ENCODE measurements around the gene LMAN1. TPM values are rescaled to one million over a fixed set of nuclear protein-coding genes. Genes with fewer than 3 reads are reported as not detected.

LMAN1 gene
- total and polyA plus RNA-seq, 2 experiments from 2014 or later = 127 to 193 TPM

DNA sequence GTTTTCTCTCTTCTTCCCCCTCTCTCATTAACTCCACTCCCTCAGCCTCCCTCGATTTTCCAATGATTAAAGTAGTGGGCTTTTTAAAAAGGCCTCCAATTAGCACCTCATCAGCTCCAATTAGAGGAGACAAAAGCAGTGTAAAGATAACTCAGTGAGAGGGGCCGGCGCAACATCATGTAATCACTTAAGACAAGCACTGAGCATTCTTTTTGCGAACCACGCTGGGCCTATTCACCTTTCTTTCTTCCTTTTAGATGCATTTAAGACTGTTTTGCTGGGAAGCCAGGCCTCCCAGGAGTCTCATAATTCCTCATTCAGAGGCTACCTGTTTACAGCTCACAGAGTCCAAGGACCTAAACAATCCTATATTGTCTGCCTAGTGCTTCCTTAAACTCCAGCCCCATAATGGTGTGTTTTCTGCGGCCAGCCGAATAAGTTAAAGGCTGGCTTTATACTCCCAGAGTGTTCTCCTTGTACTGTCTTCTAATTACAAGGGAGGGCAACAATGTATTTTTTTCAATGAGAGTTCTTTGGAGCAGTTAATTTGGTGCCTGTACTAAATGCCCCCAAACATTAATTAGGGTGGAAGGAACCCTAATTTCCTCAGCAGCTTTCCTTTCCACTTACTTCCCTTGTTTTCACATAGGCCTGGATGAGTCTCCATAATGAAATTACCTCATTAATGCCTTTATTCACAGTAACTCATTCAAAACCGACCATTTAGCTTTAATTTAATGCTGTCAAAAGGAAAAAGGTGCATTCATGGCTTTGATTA lies 28.0 kb upstream of the LMAN1 start:
- DNase-seq = no peak
- Histone ChIP-seq H2AFZ (no peak overlapping the region), H3K4me3 (no peak overlapping the region), H3K9me2 (ENCODE audit: insufficient read depth) (no peaks in the 10 kb centered on the region), H3K4me2 (ENCODE audit: unreplicated experiment) (no peak overlapping the region), H3K9ac (no peak overlapping the region), H3K36me3 (ENCODE audit: low read depth) (no peaks in the 10 kb centered on the region), H3K27ac (no peak overlapping the region), H3K4me1 (ENCODE audit: insufficient read depth) (peaks cover 5% of the 10 kb centered on the region; the same call in 1 of the 2 replicates), H3K27me3 (replicated peaks; ENCODE audit: insufficient read depth) (no peaks in the 10 kb centered on the region), H4K20me1 (ENCODE audit: insufficient read depth) (no peaks in the 10 kb centered on the region), H3F3A (ENCODE audit: insufficient read depth) (no peaks in the 10 kb centered on the region), H3K79me2 (ENCODE audit: insufficient read depth) (no peaks in the 10 kb centered on the region), H3K9me3 (ENCODE audit: low read depth) (no peaks in the 10 kb centered on the region)
- no peak for TF ChIP-seq EZH2 (IDR thresholded peaks at IDR 0.05; ENCODE audit: insufficient read depth, poor library complexity, severe bottlenecking)
- no peak for TF ChIP-seq EZH2phosphoT487 (IDR thresholded peaks at IDR 0.05; ENCODE audit: insufficient read depth, low read depth)
- in situ Hi-C loops (cut with MboI) = no loop called here
- WGBS, 2 experiments (ENCODE audit: low coverage in 1 of 2, low lambda C conversion rate in 2 of 2, missing lambda C conversion rate in 2 of 2) = 90 to 91% methylated on average over 8 of the region's 8 CpGs

DNA sequence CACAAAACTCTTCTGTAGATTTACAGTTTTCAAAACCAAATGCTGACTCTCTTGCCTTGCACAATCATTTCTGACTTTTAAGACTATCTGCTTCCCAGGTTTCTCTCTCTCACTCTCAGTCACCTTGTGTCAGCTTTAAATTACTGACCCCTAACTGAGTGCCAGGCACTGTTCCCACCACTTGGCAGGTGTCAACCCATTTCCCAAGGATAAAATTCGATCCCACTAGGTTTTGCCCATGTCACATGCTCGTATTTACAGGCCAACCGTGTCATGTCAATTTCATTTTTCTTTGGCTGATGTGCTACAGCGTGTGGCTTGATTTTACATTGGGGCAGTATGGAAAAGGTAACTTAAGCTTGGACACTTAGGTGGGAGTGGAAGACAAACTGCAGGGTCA lies 26.1 kb upstream of the LMAN1 start:
- TF ChIP-seq EZH2 (IDR thresholded peaks at IDR 0.05; ENCODE audit: insufficient read depth, poor library complexity, severe bottlenecking) = no peak
- no peak for TF ChIP-seq EZH2phosphoT487 (IDR thresholded peaks at IDR 0.05; ENCODE audit: insufficient read depth, low read depth)
- no peak for DNase-seq
- no peak overlapping the region for H3K4me2 ChIP-seq (ENCODE audit: unreplicated experiment)
- H3K36me3 ChIP-seq (ENCODE audit: low read depth) = no peaks in the 10 kb centered on the region
- no peaks in the 10 kb centered on the region for H3K79me2 ChIP-seq (ENCODE audit: insufficient read depth)
- 75 to 80% methylated on average over 4 of the region's 4 CpGs for WGBS, 2 experiments (ENCODE audit: low coverage in 1 of 2, low lambda C conversion rate in 2 of 2, missing lambda C conversion rate in 2 of 2)
- H3K9me2 ChIP-seq (ENCODE audit: insufficient read depth) = no peaks in the 10 kb centered on the region
- H2AFZ ChIP-seq = no peak overlapping the region
- no peaks in the 10 kb centered on the region for H4K20me1 ChIP-seq (ENCODE audit: insufficient read depth)
- peaks cover 5% of the 10 kb centered on the region; the same call in 1 of the 2 replicates for H3F3A ChIP-seq (ENCODE audit: insufficient read depth)
- no peak overlapping the region for H3K9ac ChIP-seq
- in situ Hi-C loops (cut with MboI) = no loop called here
- H3K4me1 ChIP-seq (ENCODE audit: insufficient read depth) = peaks cover 9% of the 10 kb centered on the region
- H3K9me3 ChIP-seq (ENCODE audit: low read depth) = no peaks in the 10 kb centered on the region
- H3K27me3 ChIP-seq (replicated peaks; ENCODE audit: insufficient read depth) = no peaks in the 10 kb centered on the region
- no peak overlapping the region for H3K27ac ChIP-seq
- no peak overlapping the region for H3K4me3 ChIP-seq

DNA sequence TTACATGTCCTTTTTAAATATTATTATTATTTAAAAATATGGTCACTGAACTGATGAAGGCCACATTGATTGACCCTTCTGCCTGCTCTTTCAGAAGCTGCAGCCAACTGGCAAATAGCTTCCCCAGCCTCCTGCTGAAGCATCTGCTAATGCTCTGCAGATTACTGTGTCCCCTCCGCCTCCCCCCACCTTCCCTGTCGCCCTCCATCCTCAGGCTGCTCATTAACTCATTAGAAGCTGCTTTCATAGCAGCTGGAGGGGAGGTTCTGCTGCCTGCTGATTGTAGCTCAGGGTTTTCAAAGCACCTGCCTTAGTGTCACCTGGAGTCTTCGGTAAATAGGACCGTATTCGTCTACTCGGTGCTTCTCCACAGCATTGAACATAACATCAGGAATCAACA lies 24.8 kb upstream of the LMAN1 start:
- Histone ChIP-seq H3K4me1 (ENCODE audit: insufficient read depth) (peaks cover 11% of the 10 kb centered on the region), H3K9me2 (ENCODE audit: insufficient read depth) (no peaks in the 10 kb centered on the region), H4K20me1 (ENCODE audit: insufficient read depth) (no peaks in the 10 kb centered on the region), H3K36me3 (ENCODE audit: low read depth) (no peaks in the 10 kb centered on the region), H3K9me3 (ENCODE audit: low read depth) (no peaks in the 10 kb centered on the region), H3K79me2 (ENCODE audit: insufficient read depth) (no peaks in the 10 kb centered on the region), H3K27me3 (replicated peaks; ENCODE audit: insufficient read depth) (no peaks in the 10 kb centered on the region), H2AFZ (no peak overlapping the region), H3F3A (ENCODE audit: insufficient read depth) (peaks cover 13% of the 10 kb centered on the region), H3K4me2 (ENCODE audit: unreplicated experiment) (no peak overlapping the region), H3K9ac (no peak overlapping the region), H3K27ac (no peak overlapping the region), H3K4me3 (no peak overlapping the region)
- no peak for DNase-seq
- in situ Hi-C loops (cut with MboI) = no loop called here
- TF ChIP-seq EZH2 (IDR thresholded peaks at IDR 0.05; ENCODE audit: insufficient read depth, poor library complexity, severe bottlenecking) (no peak), EZH2phosphoT487 (IDR thresholded peaks at IDR 0.05; ENCODE audit: insufficient read depth, low read depth) (no peak)
- 75 to 83% methylated on average over 6 of the region's 6 CpGs for WGBS, 2 experiments (ENCODE audit: low coverage in 1 of 2, low lambda C conversion rate in 2 of 2, missing lambda C conversion rate in 2 of 2)

DNA sequence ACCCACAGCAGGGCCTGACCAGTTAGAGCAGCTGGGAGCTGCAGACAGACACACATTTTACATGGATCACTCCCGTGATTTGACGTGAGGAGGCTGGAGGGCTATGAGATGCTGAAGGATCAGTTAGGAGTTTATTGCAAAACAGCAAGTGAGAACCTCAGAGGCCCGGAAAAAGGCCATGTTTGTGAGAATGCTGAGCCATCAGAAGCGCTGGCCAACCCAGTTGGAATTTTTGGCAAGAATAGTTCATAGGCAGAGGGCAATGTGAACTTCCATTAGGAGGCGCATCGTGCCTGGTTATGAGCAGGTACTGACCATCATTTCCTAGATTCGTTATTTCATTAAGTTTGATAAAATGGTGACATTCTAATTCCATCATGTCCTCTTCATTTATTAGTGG lies 23.3 kb upstream of the LMAN1 start:
- 92 to 95% methylated on average over 7 of the region's 7 CpGs for WGBS, 2 experiments (ENCODE audit: low coverage in 1 of 2, low lambda C conversion rate in 2 of 2, missing lambda C conversion rate in 2 of 2)
- Histone ChIP-seq H3K27ac (no peak overlapping the region), H3K9me3 (ENCODE audit: low read depth) (no peaks in the 10 kb centered on the region), H3K79me2 (ENCODE audit: insufficient read depth) (no peaks in the 10 kb centered on the region), H3K4me2 (ENCODE audit: unreplicated experiment) (no peak overlapping the region), H4K20me1 (ENCODE audit: insufficient read depth) (no peaks in the 10 kb centered on the region), H3F3A (ENCODE audit: insufficient read depth) (peaks cover 13% of the 10 kb centered on the region), H3K9ac (no peak overlapping the region), H3K9me2 (ENCODE audit: insufficient read depth) (no peaks in the 10 kb centered on the region), H3K4me3 (no peak overlapping the region), H3K27me3 (replicated peaks; ENCODE audit: insufficient read depth) (peaks cover 10% of the 10 kb centered on the region; the same call in 1 of the 2 replicates), H2AFZ (no peak overlapping the region), H3K36me3 (ENCODE audit: low read depth) (no peaks in the 10 kb centered on the region), H3K4me1 (ENCODE audit: insufficient read depth) (peaks cover 11% of the 10 kb centered on the region)
- no peak for TF ChIP-seq EZH2phosphoT487 (IDR thresholded peaks at IDR 0.05; ENCODE audit: insufficient read depth, low read depth)
- in situ Hi-C loops (cut with MboI) = no loop called here
- no peak for DNase-seq
